GM18520 (cell line): ENCODE results near the gene CAMK2B.
"Not testable (repeated sequence)": the region's sequence is repeated elsewhere in the genome, so short reads cannot be mapped to it uniquely, and the experiment has no call there.

Experiments used
- ATAC-seq: cut with Tn5 transposase; IDR thresholded peaks from one replicate; pipeline ENCODE4 v1.9.1; 2021; ENCODE audit not compliant: unreplicated experiment

Gene CAMK2B

DNA sequence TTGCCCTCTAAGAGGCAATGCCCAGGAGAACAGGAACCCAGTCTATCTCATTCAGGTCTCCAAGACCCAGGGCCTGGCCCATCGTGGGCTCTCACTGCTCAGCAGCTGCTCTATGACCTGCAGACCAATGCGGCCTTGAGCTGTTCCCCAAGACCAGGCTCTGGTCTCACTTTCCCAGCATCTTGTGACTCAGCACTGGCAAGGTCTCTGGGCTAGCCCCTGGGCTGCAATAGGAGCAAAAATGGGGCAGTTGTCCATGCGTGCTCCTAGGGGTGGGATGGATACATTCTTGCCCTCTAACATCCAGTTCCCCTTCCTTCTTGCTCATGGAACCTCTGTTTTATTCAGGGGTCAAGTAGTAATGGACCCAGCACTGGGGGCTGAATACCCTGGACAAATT, 149.7 kb downstream of the CAMK2B start:
- no peak for ATAC-seq

DNA sequence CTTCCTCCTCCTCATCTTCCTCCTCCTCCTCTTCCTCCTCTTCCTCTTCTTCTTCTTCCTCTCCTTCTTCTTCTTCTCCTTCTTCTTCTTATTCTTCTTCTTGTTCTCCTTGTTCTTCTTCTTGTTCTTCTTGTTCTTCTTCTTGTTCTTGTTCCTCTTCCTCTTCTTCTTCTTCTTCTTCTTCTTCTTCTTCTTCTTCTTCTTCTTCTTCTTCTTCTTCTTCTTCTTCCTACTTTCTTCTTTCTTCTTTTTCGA, 150.8 kb downstream of the CAMK2B start:
- not testable (repeated sequence) for ATAC-seq

DNA sequence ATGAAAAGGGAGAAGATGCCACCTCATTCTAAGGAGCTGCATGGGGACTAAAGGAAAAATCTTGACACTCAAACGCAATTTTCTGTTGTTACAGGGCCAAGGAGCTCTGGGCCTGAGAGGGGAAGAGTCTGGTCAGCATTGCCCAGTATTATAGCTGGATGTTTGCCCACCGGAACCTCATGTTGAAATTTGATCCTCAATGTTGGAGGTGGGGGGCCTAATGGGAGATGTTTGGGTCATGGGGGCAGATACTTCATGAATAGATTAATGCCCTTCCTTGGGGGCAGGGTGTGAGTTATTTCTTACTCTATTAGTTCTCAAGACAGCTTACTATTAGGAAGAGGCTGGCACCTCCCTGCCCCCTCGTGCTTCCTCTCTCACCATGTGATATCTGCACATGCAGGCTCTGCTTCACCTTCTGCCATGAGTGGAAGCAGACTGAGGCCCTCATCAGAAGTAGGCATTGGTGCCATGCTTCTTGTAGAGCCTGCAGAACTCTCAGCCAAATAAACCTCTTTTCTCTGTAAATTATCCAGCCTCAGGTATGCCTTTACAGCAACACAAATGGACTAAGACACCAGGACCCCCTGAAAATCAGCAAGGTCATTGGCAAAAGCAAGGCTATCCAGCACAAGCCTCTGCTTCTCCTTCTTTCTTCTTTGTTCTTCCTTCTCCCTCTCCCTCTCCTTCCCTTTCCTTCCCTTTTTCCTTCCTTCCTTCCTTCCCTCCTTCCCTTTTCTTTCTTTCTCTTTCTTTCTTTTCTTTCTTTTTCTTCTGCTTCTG, 151.3 kb downstream of the CAMK2B start:
- no peak for ATAC-seq

DNA sequence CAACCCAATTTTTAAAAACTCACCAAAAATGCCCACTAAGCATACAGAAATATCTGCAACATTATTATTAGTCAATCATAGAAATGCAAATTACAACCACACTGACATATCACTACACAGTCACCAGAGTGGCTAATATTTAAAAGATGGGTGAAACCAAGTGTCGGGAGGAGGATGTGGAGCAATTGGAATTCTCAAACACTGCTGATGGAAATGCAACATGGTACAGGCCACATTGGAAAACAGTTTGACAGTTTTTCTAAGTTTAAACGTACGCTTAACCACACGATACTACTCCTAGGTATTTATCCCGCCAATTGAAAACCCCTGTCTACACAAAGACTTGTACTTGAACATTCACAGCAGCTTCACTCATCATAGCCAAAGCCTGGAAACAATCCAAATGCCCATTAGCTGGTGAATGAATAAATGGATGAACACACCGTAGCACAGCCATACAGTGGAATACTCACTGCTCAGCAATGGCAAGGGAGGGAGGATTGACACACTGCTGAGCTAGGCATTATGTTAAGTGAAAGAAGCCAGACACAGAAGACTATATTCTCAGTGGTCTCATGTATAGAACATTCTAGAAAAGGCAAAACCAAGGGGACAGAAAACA, 152.5 kb downstream of the CAMK2B start:
- ATAC-seq, result no peak

DNA sequence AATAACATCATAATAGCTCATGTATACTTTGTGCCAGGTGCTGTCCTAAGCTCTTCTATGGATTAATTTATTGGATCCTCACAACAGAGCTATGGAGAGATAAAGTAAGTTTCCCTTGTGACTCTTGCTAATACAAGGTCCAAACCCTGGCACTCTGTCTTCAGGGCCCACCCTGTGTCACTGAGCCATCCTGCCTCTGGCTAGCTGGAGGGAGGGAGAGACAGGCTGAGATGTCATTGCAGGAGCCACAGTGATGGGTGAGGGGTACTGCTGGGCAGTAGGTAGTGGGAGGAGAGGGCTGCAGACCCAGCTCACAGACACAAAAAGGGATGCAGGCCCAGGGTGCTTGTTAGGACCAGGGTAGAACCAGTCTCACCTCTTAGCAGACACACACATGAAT, 153.0 kb downstream of the CAMK2B start:
- no peak for ATAC-seq

DNA sequence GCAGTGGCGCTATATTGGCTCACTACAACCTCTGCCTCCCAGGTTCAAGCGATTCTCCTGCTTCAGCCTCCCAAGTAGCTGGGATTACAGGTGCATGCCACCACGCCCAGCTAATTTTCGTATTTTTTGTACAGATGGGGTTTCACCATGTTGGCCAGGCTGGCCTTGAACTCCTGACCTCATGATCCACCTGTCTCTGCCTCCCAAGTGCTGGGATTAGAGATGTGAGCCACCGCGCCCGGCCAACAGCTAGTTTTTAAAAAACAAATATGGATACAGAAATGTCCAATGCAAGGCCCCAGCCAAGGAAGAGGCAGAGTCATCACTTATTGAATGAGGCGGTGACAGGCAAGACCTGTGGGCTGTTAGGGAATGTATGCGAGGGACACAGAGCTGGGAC, 153.5 kb downstream of the CAMK2B start:
- not testable (repeated sequence) for ATAC-seq

DNA sequence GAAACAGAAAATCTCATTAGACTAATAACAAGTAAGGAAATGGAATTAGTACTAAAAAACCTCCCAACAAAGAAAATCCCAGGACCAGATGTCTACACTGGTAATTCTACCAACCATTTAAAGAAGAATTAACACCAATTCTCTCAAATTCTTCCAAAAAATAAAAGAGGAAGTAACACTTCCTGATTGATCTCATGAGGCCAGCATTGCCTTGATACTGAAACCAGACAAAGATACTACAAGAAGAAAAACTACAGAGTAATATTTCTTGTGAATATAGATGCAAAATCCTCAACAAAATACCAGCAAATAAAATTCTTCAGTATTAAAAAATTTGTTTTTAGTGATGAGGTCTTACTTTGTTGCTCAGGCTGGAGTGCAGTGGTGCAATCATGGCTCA, 157.5 kb downstream of the CAMK2B start:
- no peak for ATAC-seq
